Chondrocyte (in vitro differentiated cells): Measurements from ENCODE around the gene NRXN3. TPM values are rescaled to one million over a fixed set of nuclear protein-coding genes. Genes with fewer than 3 reads are reported as not detected.

Source experiments
- DNase-seq: peaks from one replicate; pipeline ENCODE4 v3.0.0; 2021; ENCODE audit warnings: mixed read lengths, low spot score
- H3K27ac Mint-ChIP-seq: one replicate; pipeline ENCODE4 v1.8.0; 2021; ENCODE audit warnings: mild to moderate bottlenecking, moderate library complexity, mixed read lengths; ENCODE audit not compliant: unreplicated experiment
- H3K27me3 Mint-ChIP-seq: 2 replicates; pipeline ENCODE4 v1.8.0; 2021; ENCODE audit warnings: low read depth, mixed read lengths
- H3K36me3 Mint-ChIP-seq: 2 replicates; pipeline ENCODE4 v1.8.0; 2021; ENCODE audit warnings: low read depth, mixed read lengths
- H3K4me1 Mint-ChIP-seq: 2 replicates; pipeline ENCODE4 v1.8.0; 2021; ENCODE audit warnings: low read depth, mild to moderate bottlenecking, mixed read lengths
- H3K4me3 Mint-ChIP-seq: one replicate; pipeline ENCODE4 v1.8.0; 2021; ENCODE audit warnings: mild to moderate bottlenecking, moderate library complexity, mixed read lengths; ENCODE audit not compliant: unreplicated experiment
- H3K9me3 Mint-ChIP-seq: 2 replicates; pipeline ENCODE4 v1.8.0; 2021; ENCODE audit warnings: low read depth, mixed read lengths
- CTCF ChIP-seq: fragments of 200-600 bp; sonication (generic); IDR thresholded peaks from 2 replicates; pipeline ENCODE4 v1.5.0; 2021; ENCODE audit warnings: antibody characterized with exemption, mild to moderate bottlenecking, moderate library complexity
- total RNA-seq: library from RNA; stranded (reverse); gene quantifications from 3 replicates; pipeline ENCODE4 v1.2.1, GENCODE V29; 2021

Gene NRXN3
- total RNA-seq, 1 donor from 2014 or later = 7.9 TPM

- no peaks in the 10 kb centered on the region for H3K36me3 Mint-ChIP-seq
- no peaks in the 10 kb centered on the region for H3K9me3 Mint-ChIP-seq
- DNase-seq = no peak
These were observed 1095.3 kb downstream of the NRXN3 start for GRCh38 chr14:79265366-79265946.

GRCh38 chr14:79270361-79270760 lies 1100.2 kb downstream of the NRXN3 start:
- Mint-ChIP-seq H3K27ac (no peak overlapping the region), H3K4me1 (no peaks in the 10 kb centered on the region), H3K4me3 (no peak overlapping the region), H3K36me3 (no peaks in the 10 kb centered on the region), H3K9me3 (no peaks in the 10 kb centered on the region), H3K27me3 (peaks cover 12% of the 10 kb centered on the region)
- no peak for DNase-seq
- no peak for TF ChIP-seq CTCF

More at GRCh38 chr14:79265366-79265946, 1095.3 kb downstream of the NRXN3 start:
- H3K27ac Mint-ChIP-seq = no peak overlapping the region
- no peak overlapping the region for H3K4me3 Mint-ChIP-seq
- peaks cover 11% of the 10 kb centered on the region for H3K27me3 Mint-ChIP-seq
- H3K4me1 Mint-ChIP-seq = no peaks in the 10 kb centered on the region
- no peak for TF ChIP-seq CTCF

GRCh38 chr14:79271122-79271521 lies 1100.9 kb downstream of the NRXN3 start:
- H3K9me3 Mint-ChIP-seq = no peaks in the 10 kb centered on the region
- H3K4me1 Mint-ChIP-seq = no peaks in the 10 kb centered on the region
- no peak for TF ChIP-seq CTCF
- peaks cover 14% of the 10 kb centered on the region for H3K27me3 Mint-ChIP-seq
- no peaks in the 10 kb centered on the region for H3K36me3 Mint-ChIP-seq
- no peak overlapping the region for H3K27ac Mint-ChIP-seq
- H3K4me3 Mint-ChIP-seq = no peak overlapping the region
- DNase-seq = no peak

GRCh38 chr14:79274641-79275291 lies 1104.6 kb downstream of the NRXN3 start:
- TF ChIP-seq CTCF = peak; percentile 73
- Mint-ChIP-seq H3K9me3 (no peaks in the 10 kb centered on the region), H3K36me3 (no peaks in the 10 kb centered on the region), H3K27me3 (peaks cover 25% of the 10 kb centered on the region), H3K4me3 (no peak overlapping the region), H3K27ac (no peak overlapping the region), H3K4me1 (peaks cover 11% of the 10 kb centered on the region)
- no peak for DNase-seq

GRCh38 chr14:79275292-79275655 lies 1105.1 kb downstream of the NRXN3 start:
- no peak overlapping the region for H3K4me3 Mint-ChIP-seq
- no peak overlapping the region for H3K27ac Mint-ChIP-seq
- no peaks in the 10 kb centered on the region for H3K9me3 Mint-ChIP-seq
- TF ChIP-seq CTCF = no peak
- H3K27me3 Mint-ChIP-seq = peaks cover 26% of the 10 kb centered on the region
- H3K4me1 Mint-ChIP-seq = peaks cover 16% of the 10 kb centered on the region
- DNase-seq = no peak
- H3K36me3 Mint-ChIP-seq = no peaks in the 10 kb centered on the region
